Stomach (tissue), 9 donors: ENCODE data around the gene PTGER3. TPM values are rescaled to one million over a fixed set of nuclear protein-coding genes. Genes with fewer than 3 reads are reported as not detected.

Source experiments
- DNase-seq, 2 donors: peaks; one replicate each; pipeline versions ENCODE4 v3.0.0 to v3.0.0-alpha.2; 2013 to 2019
- H3K27ac ChIP-seq, 5 donors: fragments of 200-600 bp in 4 of 5; sonication (generic) in 4 of 5; one replicate each; pipeline ENCODE4 v1.5.1; 2013 to 2019; ENCODE audit warnings: mild to moderate bottlenecking in 1 of 5, moderate library complexity in 1 of 5
- H3K27me3 ChIP-seq, 3 donors: fragments of 200-600 bp; sonication (generic); one replicate each; pipeline ENCODE4 v1.5.1; 2017 to 2019; ENCODE audit warnings: mixed run types in 1 of 3
- H3K36me3 ChIP-seq, 4 donors: fragments of 200-600 bp; sonication (generic); 1 replicate in 3 of 4; 2 replicates in 1 of 4; pipeline ENCODE4 v1.5.1; 2016 to 2019
- H3K4me1 ChIP-seq, 4 donors: fragments of 200-600 bp; sonication (generic); one replicate each; pipeline ENCODE4 v1.5.1; 2016 to 2019
- H3K4me3 ChIP-seq, 4 donors: fragments of 200-600 bp; sonication (generic) in 3 of 4; one replicate each; pipeline ENCODE4 v1.5.1; 2016 to 2019; ENCODE audit warnings: mild to moderate bottlenecking in 1 of 4
- H3K9me3 ChIP-seq, 4 donors: fragments of 200-600 bp; sonication (generic); one replicate each; pipeline ENCODE4 v1.5.1; 2016 to 2019
- EP300 ChIP-seq: sonication (generic); formaldehyde crosslinking; IDR thresholded peaks from one replicate; pipeline ENCODE4 v1.6.1; 2017; ENCODE audit warnings: antibody characterized with exemption
- POLR2A ChIP-seq, 4 donors: fragments of 450-650 bp; IDR thresholded peaks; one replicate each; pipeline ENCODE4 v1.6.1; 2016; ENCODE audit warnings: antibody characterized with exemption in 4 of 4, control low read depth in 2 of 4, mild to moderate bottlenecking in 1 of 4, moderate library complexity in 1 of 4
- POLR2AphosphoS5 ChIP-seq, 3 donors: sonication (generic); formaldehyde crosslinking; IDR thresholded peaks; one replicate each; pipeline ENCODE4 v1.6.1; 2016; ENCODE audit warnings: antibody characterized with exemption in 3 of 3
- WGBS, 5 donors: extraction: QIAGEN DNeasy Blood & Tissue Kit in 3 of 5; methylation state at CpG; one replicate each; pipeline versions ENCODE4 v1.1.5 to v1.1.7; 2013 to 2018; 5-methylcytosine and 5-hydroxymethylcytosine counted together
- intact Hi-C: fragments of 100-400 bp; cut with DNase I; formaldehyde crosslinking; loops from one replicate; pipeline ENCODE4 v1.15.1; 2023; ENCODE audit warnings: low total_unique reads
- polyA plus RNA-seq, 3 donors: library from polyadenylated mRNA; stranded (reverse); fragments of 200-250 nt; gene quantifications; one replicate each; pipeline ENCODE4 v1.2.3, GENCODE V29; 2013
- total RNA-seq, 5 donors: library from RNA; depleted of rRNA; stranded (reverse); fragments of >200 nt; gene quantifications; one replicate each; pipeline versions ENCODE4 v1.1.0 to v1.2.3, GENCODE V29; 2014 to 2016
- TF ChIP-seq, protein P1 (sequence below), 7 experiments: fragments of 450-650 bp in 4 of 7; fragments of 200-600 bp in 3 of 7; sonication (generic) in 3 of 7; IDR thresholded peaks; one replicate each; pipeline ENCODE4 v1.5.1; 2016 to 2019; ENCODE audit warnings: antibody characterized with exemption in 7 of 7, control low read depth in 2 of 7, mild to moderate bottlenecking in 1 of 7
- donor health status: healthy with polysubstance abuse.
- donor health status: Bipolar disorder and iron deficiency.
- donor health status: healthy.

Gene PTGER3
- total and polyA plus RNA-seq, 8 donors, result 2.3 to 44.3 (median 15.2) TPM

- DNase-seq, result peak in 1 of 2 donors; percentile 31
- TF ChIP-seq, protein P1, sequence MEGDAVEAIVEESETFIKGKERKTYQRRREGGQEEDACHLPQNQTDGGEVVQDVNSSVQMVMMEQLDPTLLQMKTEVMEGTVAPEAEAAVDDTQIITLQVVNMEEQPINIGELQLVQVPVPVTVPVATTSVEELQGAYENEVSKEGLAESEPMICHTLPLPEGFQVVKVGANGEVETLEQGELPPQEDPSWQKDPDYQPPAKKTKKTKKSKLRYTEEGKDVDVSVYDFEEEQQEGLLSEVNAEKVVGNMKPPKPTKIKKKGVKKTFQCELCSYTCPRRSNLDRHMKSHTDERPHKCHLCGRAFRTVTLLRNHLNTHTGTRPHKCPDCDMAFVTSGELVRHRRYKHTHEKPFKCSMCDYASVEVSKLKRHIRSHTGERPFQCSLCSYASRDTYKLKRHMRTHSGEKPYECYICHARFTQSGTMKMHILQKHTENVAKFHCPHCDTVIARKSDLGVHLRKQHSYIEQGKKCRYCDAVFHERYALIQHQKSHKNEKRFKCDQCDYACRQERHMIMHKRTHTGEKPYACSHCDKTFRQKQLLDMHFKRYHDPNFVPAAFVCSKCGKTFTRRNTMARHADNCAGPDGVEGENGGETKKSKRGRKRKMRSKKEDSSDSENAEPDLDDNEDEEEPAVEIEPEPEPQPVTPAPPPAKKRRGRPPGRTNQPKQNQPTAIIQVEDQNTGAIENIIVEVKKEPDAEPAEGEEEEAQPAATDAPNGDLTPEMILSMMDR (IDR thresholded peaks at IDR 0.05), result no peak
- TF ChIP-seq POLR2AphosphoS5 (IDR thresholded peaks at IDR 0.05), result peak in 2 of 3 donors; percentile 21 to 61
- H3K9me3 ChIP-seq, result no peaks in the 10 kb centered on the region
- peaks cover 0 to 38% (median 22%) of the 10 kb centered on the region in 3 donors for H3K27me3 ChIP-seq
- WGBS, 5 donors, result 32 to 56% (median 50%) methylated on average over 1 of the region's 1 CpG
- intact Hi-C loops, result loop anchor here (10.0 kb wide), 1 partner anchor 360 kb away; no protein-coding TSS in a partner anchor
- H3K4me3 ChIP-seq, result peak overlapping the region; percentile 32 to 62 (median 48)
- peak overlapping the region in 2 of 5 donors; percentile 17 to 26 for H3K27ac ChIP-seq
- H3K36me3 ChIP-seq, result no peaks in the 10 kb centered on the region
- peaks cover 8 to 48% (median 34%) of the 10 kb centered on the region in 4 donors for H3K4me1 ChIP-seq
Observed at GRCh38 chr1:71044833-71045232, 2.8 kb downstream of the PTGER3 start.

GRCh38 chr1:71043065-71043464, 4.6 kb downstream of the PTGER3 start:
- H3K36me3 ChIP-seq, result no peaks in the 10 kb centered on the region
- intact Hi-C loops, result loop anchor here (10.0 kb wide), 1 partner anchor 358 kb away; no protein-coding TSS in a partner anchor

GRCh38 chr1:71041806-71042205, 5.8 kb downstream of the PTGER3 start:
- TF ChIP-seq EP300, result no peak
- TF ChIP-seq, protein P1 (IDR thresholded peaks at IDR 0.05), result no peak
- no peak for TF ChIP-seq POLR2A (IDR thresholded peaks at IDR 0.05)
- TF ChIP-seq POLR2AphosphoS5 (IDR thresholded peaks at IDR 0.05), result no peak
- no peak overlapping the region for H3K27ac ChIP-seq
- H3K27me3 ChIP-seq, result peaks cover 0 to 18% (median 5%) of the 10 kb centered on the region in 3 donors
- DNase-seq, result no peak
- peaks cover 0 to 29% (median 16%) of the 10 kb centered on the region in 4 donors for H3K4me1 ChIP-seq
- no peak overlapping the region for H3K4me3 ChIP-seq
- intact Hi-C loops, result loop anchor here (10.0 kb wide), 1 partner anchor 357 kb away; no protein-coding TSS in a partner anchor
- 65 to 82% (median 71%) methylated on average over 2 of the region's 2 CpGs for WGBS, 5 donors
- no peaks in the 10 kb centered on the region for H3K9me3 ChIP-seq
- H3K36me3 ChIP-seq, result no peaks in the 10 kb centered on the region

More at GRCh38 chr1:71043065-71043464, 4.6 kb downstream of the PTGER3 start:
- no peaks in the 10 kb centered on the region for H3K9me3 ChIP-seq
- H3K4me1 ChIP-seq, result peaks cover 8 to 41% (median 28%) of the 10 kb centered on the region in 4 donors
- peaks cover 0 to 30% (median 18%) of the 10 kb centered on the region in 3 donors for H3K27me3 ChIP-seq
- no peak overlapping the region for H3K4me3 ChIP-seq
- no peak overlapping the region for H3K27ac ChIP-seq
- no peak for DNase-seq
- TF ChIP-seq POLR2AphosphoS5 (IDR thresholded peaks at IDR 0.05), result no peak
- no peak for TF ChIP-seq EP300
- TF ChIP-seq, protein P1 (IDR thresholded peaks at IDR 0.05), result no peak
- TF ChIP-seq POLR2A (IDR thresholded peaks at IDR 0.05), result no peak

DNA sequence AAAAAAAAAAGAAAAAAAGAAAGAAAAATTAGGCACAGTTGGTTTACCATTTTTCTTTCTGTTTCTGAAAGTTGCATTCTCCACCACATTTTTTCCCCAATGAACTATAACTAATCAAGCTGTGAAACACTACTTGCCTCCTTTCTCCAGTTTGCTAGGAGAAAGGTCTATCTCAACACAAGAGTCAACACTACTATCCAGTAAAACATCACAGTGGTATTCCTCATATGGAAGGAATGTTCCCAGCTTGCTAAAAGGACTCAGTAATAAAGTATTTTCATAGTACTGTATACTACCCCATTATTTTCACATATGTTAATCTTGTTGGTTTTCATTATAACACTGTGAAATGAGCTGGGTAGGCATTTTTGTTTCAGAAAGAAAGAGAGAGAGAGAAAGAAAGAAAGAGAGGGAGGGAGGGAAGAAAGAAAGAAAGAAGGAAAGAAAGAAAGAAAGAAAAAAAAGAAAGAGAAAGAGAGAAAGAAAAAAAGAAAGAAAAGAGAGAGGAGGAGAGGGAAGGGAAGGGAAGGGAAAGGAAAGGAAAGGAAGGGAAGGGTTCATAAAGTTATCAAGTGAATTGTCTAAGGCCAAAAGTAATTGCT, 7.9 kb downstream of the PTGER3 start:
- Histone ChIP-seq H3K9me3 (no peaks in the 10 kb centered on the region), H3K27ac (no peak overlapping the region), H3K36me3 (no peaks in the 10 kb centered on the region), H3K27me3 (peaks cover 0 to 6% (median 0%) of the 10 kb centered on the region in 3 donors), H3K4me1 (peaks cover 0 to 14% (median 6%) of the 10 kb centered on the region in 4 donors), H3K4me3 (no peak overlapping the region)
- intact Hi-C loops, result loop anchor here (10.0 kb wide), 1 partner anchor 355 kb away; no protein-coding TSS in a partner anchor
- no peak for DNase-seq
- TF ChIP-seq, protein P1 (IDR thresholded peaks at IDR 0.05), result no peak
- TF ChIP-seq POLR2A (IDR thresholded peaks at IDR 0.05), result no peak
- TF ChIP-seq EP300, result no peak
- no peak for TF ChIP-seq POLR2AphosphoS5 (IDR thresholded peaks at IDR 0.05)
